GM21381 (cell line): Measurements from ENCODE around the gene BEND3.
"Not testable (repeated sequence)": the region's sequence is repeated elsewhere in the genome, so short reads cannot be mapped to it uniquely, and the experiment has no call there.

ENCODE experiments used
- ATAC-seq: cut with Tn5 transposase; IDR thresholded peaks from one replicate; pipeline ENCODE4 v1.9.1; 2021; ENCODE audit warnings: mild to moderate bottlenecking, moderate library complexity; ENCODE audit not compliant: unreplicated experiment

The BEND3 gene

DNA sequence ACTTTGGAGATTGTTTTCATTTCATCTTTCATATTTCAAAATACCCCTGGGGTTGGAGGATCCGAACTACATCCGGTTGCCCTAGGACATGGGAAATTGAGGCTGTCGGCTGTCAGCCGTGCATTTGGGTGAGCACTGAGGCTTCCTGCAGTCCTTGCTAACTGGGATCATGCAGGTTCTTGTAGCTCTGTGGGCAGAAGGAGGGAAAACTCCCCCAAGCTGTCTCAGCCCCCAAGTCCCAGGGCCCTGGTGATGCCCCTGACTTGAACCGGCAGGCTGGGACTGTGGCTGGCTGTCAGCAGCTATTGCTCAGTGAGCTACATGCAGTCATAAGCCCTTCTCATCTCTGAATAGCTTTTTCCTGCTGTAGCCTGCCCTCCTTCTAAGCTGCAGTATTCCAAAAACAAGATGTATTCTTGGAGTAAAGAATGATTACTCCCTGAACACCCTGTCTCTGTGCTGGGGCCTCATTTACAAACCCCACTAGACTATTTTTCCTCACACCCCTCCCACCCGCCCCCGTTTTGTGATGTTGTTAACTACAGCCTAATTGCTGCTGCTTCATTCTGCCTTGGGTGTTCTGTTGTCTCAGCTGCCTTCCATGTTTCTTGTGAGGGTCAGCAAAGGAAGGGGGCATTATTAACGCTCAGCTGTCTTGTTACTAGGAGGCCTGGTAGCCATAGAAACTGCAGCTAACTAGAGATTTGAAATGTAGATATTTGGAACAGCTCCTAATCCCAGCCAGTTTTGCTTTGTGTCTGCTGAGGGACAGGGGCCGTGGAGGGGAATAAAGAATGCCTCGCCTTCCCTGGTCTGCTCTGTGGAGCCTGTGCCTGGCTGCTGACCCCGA is 69.3 kb downstream of the BEND3 start:
- ATAC-seq = no peak

GRCh38 chr6:107033126-107033525 is 82.2 kb downstream of the BEND3 start:
- no peak for ATAC-seq

DNA sequence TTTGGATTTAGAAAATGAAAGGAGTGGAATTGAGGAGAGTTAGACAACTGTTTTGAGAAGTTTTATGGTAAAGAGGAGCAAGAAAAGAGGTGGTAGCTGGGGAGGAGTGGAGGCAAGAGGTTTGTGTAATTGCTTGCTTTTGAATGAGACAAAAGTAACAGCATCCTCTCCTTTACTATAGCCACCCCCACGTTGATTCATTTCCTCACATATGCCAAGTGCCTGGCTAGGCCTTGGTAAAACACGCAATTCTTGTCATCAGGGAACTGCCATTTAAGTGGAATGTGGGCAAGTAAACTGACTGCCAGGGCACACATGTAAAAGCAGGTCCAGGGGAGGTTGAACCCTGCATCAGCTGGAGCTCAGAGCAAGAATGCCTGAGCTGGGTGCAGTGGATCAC is 83.3 kb downstream of the BEND3 start:
- ATAC-seq = no peak

GRCh38 chr6:107030151-107030550 is 85.2 kb downstream of the BEND3 start:
- no peak for ATAC-seq

DNA sequence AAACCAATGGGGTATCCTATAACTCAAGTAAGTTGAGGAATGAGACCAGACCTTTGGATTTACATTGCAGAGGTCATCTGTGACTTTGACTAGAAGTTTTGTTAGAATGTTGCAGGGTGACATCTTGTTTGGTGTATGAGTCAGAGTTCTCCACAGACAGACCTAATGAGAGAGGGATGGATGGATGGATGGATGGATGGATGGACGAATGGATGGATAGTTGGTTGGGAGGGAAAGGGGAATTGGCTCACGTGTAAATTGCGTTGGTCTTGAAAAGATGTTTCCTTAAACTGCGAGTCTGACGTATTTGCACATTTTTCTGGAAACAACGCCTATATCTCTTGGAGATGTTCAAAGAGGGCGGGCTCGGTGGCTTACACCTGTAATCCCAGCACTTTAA is 88.3 kb downstream of the BEND3 start:
- no peak for ATAC-seq

DNA sequence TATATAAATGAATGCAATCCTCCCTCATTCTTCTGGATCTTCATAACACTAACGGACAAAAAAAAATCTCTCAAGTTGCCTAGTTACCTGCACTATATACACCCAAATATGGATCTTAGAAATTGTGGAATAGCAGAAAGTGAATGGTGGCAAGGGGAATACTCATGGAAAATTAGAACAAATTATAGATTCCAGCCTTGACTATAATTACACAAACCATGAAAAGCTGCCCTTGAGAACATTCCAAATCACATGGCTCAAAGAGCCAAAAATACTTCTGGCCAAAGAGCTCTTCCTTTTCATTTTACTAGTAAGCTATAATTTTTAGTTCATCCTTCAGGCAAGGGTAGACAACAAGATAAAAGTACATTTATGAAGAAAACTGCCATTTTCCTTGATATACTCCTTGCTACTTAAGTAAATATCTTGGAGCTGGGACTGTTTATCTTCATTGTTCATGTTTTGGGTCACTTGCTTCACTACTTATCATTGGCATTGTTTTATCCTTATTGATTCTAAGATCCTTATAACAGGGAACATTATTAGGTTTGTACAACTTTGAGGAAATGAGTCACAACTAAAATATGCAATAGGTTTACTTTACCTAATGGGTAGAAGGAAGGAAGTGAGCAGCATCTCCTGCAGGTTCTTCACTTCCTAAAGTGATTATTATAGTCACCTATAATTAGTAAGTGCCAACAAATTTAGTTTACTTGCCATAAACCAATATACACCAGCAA is 93.7 kb downstream of the BEND3 start:
- ATAC-seq = no peak

- ATAC-seq = no peak
Measured at GRCh38 chr6:107020239-107020638, 95.1 kb downstream of the BEND3 start.

GRCh38 chr6:107019628-107020027 is 95.7 kb downstream of the BEND3 start:
- ATAC-seq = not testable (repeated sequence)

- no peak for ATAC-seq
Measured at GRCh38 chr6:107019047-107019446, 96.3 kb downstream of the BEND3 start.
